ENCODE measurements around the gene OR13J1. TPM values are rescaled to one million over a fixed set of nuclear protein-coding genes. Genes with fewer than 3 reads are reported as not detected.
"Not testable (repeated sequence)": the region's sequence is repeated elsewhere in the genome, so short reads cannot be mapped to it uniquely, and the experiment has no call there.

OR13J1 gene
- total RNA-seq, 4 donors from 2014 or later: not detected

GRCh38 chr9:35892051-35892450 is 21.9 kb upstream of the OR13J1 start:
- intact Hi-C loops (cut with DNase I; ENCODE audit: low total_unique reads): no loop called here
- H3K27me3 ChIP-seq: no peaks in the 10 kb centered on the region
- DNase-seq: no peak
- no peaks in the 10 kb centered on the region for H3K9me3 ChIP-seq
- TF ChIP-seq POLR2A (IDR thresholded peaks at IDR 0.05) (no peak), CTCF (IDR thresholded peaks at IDR 0.05) (no peak)
- no peaks in the 10 kb centered on the region for H3K4me1 ChIP-seq
- H3K27ac ChIP-seq: no peak overlapping the region
- no peak overlapping the region for H3K4me3 ChIP-seq
- no peaks in the 10 kb centered on the region for H3K36me3 ChIP-seq

GRCh38 chr9:35891646-35892045 is 21.4 kb upstream of the OR13J1 start:
- no peak overlapping the region for H3K4me3 ChIP-seq
- no peak for DNase-seq
- no peaks in the 10 kb centered on the region for H3K9me3 ChIP-seq
- TF ChIP-seq CTCF (IDR thresholded peaks at IDR 0.05): no peak
- no peak for TF ChIP-seq POLR2A (IDR thresholded peaks at IDR 0.05)
- no peaks in the 10 kb centered on the region for H3K36me3 ChIP-seq
- H3K27ac ChIP-seq: no peak overlapping the region
- intact Hi-C loops (cut with DNase I; ENCODE audit: low total_unique reads): no loop called here
- H3K4me1 ChIP-seq: no peaks in the 10 kb centered on the region
- H3K27me3 ChIP-seq: no peaks in the 10 kb centered on the region

- H3K4me3 ChIP-seq, DNase-seq, H3K4me1 ChIP-seq, H3K36me3 ChIP-seq, H3K27me3 ChIP-seq, H3K27ac ChIP-seq, H3K9me3 ChIP-seq: not testable (repeated sequence)
- intact Hi-C loops (cut with DNase I; ENCODE audit: low total_unique reads): loop anchor here (5.0 to 10.0 kb wide), 2 partner anchors 93 to 500 kb away; partner anchors contain the start of gene NPR2
These were observed 14.7 kb upstream of the OR13J1 start for GRCh38 chr9:35884908-35885307.

GRCh38 chr9:35882996-35883395 is 12.8 kb upstream of the OR13J1 start:
- H3K27me3 ChIP-seq: no peaks in the 10 kb centered on the region
- H3K9me3 ChIP-seq: no peaks in the 10 kb centered on the region
- no peaks in the 10 kb centered on the region for H3K36me3 ChIP-seq
- no peaks in the 10 kb centered on the region for H3K4me1 ChIP-seq
- H3K4me3 ChIP-seq: no peak overlapping the region
- no peak overlapping the region for H3K27ac ChIP-seq
- TF ChIP-seq POLR2A (IDR thresholded peaks at IDR 0.05): no peak
- no peak for TF ChIP-seq CTCF (IDR thresholded peaks at IDR 0.05)
- no peak for DNase-seq
- intact Hi-C loops (cut with DNase I; ENCODE audit: low total_unique reads): loop anchor here (5.0 to 10.0 kb wide), 2 partner anchors 91 to 498 kb away; partner anchors contain the start of gene NPR2

GRCh38 chr9:35882263-35882848 is 12.2 kb upstream of the OR13J1 start:
- Histone ChIP-seq H3K27ac (no peak overlapping the region), H3K4me1 (no peaks in the 10 kb centered on the region), H3K27me3 (no peaks in the 10 kb centered on the region), H3K4me3 (no peak overlapping the region), H3K36me3 (no peaks in the 10 kb centered on the region), H3K9me3 (no peaks in the 10 kb centered on the region)
- intact Hi-C loops (cut with DNase I; ENCODE audit: low total_unique reads): loop anchor here (5.0 to 10.0 kb wide), 2 partner anchors 90 to 498 kb away; partner anchors contain the start of gene NPR2
- DNase-seq: peak; percentile 84 to 87
- peak; percentile 89 to 98 (median 92) for TF ChIP-seq CTCF (IDR thresholded peaks at IDR 0.05)
- TF ChIP-seq POLR2A (IDR thresholded peaks at IDR 0.05): no peak
